Measurements from ENCODE around the gene CTSD.

The CTSD gene

DNA sequence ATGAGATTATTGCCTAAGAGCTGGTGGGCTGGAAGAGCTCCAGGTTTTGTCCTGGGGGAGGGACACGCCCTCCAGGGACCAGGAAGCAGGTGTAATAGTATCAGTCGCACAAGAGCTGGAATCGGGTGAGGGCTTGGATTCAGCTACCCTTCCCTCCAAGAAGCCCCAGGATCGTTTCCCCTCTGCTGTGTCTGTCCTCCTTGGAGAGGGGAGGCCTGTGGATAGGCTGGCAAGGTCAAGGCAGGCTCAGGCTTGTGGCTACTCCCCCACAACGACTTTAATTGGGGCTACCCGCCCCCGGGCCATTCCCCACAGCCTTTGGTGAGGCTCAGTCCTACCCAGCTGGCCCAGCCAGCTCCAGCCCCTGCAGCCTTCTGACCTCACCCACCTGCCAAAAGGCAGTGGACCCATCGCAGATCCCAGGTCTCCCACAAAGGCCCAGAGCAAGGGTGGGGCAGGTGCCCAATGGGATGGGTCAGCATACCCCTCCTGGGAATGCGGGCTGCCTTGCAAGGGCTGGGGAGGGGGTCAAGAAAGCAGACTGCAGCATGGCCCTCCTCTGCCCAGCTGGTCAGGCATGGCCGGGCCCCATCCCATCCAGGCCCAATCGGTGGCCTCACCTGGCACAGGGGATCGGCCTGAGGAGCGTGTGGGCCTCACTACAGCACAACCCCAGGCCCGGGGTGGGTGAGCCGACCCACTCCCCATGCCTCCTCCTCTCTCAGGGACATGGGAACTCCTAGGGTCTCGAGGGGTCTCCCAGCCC is 1.0 kb downstream of the CTSD start:
- in situ Hi-C loops (cut with MboI; ENCODE audit: low pct_unique_long_range_greater_than_20kb, low sequenced_read_pairs, unreplicated experiment) = no loop called here
- TF ChIP-seq, protein P1, sequence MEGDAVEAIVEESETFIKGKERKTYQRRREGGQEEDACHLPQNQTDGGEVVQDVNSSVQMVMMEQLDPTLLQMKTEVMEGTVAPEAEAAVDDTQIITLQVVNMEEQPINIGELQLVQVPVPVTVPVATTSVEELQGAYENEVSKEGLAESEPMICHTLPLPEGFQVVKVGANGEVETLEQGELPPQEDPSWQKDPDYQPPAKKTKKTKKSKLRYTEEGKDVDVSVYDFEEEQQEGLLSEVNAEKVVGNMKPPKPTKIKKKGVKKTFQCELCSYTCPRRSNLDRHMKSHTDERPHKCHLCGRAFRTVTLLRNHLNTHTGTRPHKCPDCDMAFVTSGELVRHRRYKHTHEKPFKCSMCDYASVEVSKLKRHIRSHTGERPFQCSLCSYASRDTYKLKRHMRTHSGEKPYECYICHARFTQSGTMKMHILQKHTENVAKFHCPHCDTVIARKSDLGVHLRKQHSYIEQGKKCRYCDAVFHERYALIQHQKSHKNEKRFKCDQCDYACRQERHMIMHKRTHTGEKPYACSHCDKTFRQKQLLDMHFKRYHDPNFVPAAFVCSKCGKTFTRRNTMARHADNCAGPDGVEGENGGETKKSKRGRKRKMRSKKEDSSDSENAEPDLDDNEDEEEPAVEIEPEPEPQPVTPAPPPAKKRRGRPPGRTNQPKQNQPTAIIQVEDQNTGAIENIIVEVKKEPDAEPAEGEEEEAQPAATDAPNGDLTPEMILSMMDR (IDR thresholded peaks at IDR 0.05; ENCODE audit: extremely low read depth, insufficient read depth, missing control alignments) = no peak

DNA sequence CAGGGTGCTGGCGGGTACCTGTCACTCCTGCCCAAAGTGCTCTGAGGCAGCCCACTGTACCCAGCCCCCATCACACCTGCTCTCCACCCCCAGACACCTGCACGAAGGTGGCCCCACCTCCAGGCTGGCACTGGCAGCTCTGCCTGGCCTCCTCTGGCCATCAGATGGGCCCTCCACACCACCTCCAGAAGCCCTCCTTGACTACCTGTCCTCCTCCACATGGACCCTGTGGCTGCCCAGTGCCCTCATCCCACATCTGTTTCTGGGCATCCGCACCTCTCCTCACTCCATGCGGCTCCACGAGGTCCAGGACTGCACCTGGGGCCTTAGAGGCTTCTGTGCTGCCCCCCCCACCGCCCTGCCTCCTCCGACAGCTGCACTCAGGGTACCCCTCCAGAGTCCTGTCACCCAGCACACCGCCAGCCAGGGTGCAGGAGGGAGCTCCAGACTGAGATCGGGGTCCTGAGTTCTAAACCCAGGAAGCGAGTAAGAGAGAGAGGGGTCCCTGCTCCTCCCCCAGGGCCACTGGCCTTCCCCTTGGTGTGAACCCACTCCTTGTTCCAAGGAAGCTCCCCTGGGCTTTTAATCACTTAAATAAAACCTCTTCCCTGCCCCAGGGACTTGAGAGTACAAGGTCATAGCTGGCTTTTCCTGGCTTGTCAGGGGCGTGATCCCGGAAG is 1.7 kb downstream of the CTSD start:
- no peak for DNase-seq (ENCODE audit: low spot score)
- in situ Hi-C loops (cut with MboI; ENCODE audit: low pct_unique_long_range_greater_than_20kb, low sequenced_read_pairs, unreplicated experiment) = no loop called here
- TF ChIP-seq, protein P1 (IDR thresholded peaks at IDR 0.05; ENCODE audit: extremely low read depth, insufficient read depth, missing control alignments) = no peak

More for the DNA sequence above, 1.0 kb downstream of the CTSD start:
- peak; percentile 39 for DNase-seq (ENCODE audit: low spot score)

DNA sequence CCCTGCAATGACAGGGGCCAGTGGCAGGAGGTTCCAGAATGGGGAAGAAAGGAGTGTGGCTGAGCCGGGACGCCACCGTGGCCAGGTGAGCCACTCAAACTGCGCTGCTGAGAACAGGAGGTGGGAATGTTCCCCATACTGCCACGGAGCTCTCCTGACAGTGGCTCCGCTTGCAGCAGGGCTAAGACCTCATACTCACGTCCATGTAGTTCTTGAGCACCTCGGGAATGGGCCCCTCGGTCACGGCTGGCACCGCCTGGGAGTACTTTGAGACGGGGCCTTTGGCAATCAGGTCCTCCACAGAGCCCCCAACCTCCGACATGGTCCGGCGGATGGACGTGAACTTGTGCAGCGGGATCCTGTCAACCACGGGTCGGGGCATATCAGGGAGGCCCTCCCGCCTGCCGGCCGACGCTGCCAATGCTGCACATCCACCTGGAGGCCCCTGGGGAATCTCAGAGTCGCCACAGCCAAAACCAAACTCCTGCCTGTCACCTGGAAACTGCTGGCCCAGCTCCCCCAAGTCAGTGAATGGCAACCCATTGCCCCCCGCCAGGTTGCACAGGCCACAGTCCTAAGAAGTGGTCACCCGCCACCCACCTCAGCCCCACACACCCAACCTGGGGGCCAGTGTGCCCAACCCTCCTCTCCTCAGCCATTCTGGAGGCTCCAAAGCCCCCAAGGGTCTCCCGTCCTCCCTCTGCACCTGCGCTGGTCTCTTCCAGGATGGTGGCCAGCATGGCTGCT is 2.4 kb downstream of the CTSD start:
- in situ Hi-C loops (cut with MboI; ENCODE audit: low pct_unique_long_range_greater_than_20kb, low sequenced_read_pairs, unreplicated experiment) = no loop called here
- TF ChIP-seq, protein P1 (IDR thresholded peaks at IDR 0.05; ENCODE audit: extremely low read depth, insufficient read depth, missing control alignments) = no peak

DNA sequence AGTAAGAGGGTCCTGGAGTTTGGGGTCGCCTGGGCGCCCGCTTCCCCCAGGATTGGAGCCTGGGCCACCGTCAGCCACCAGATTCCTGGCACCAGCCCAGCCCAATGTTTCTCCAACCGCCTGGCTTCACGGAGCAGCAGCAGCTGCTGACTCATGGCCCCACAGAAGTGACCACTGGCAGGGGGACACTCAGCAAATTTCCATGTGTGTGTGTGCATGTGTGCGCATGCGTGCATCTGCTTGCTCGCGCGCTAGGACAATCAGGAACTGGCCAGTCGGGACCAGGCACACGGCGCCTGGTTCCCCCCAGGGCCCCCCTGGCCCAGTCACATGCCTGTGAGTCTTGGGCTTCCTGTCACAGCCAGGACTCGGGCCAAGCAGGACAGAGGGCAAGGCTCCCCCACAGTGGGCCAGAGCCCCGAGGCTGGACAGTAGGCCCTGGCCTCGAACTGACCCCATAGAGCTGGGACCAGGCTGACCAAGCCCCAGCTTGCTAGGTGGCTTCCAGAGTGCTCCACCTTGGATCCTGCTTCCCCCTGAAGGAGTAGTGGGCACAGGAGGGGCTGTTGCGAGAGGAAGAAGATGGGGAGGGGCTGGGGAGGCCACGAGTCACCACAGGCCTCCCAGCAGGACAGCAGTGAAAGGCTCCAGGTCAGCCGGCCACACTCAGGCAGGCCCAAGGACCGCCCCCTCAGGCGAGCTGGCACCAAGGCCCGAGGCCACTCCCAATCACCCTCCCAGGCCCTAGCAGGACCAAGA is 3.2 kb downstream of the CTSD start:
- DNase-seq (ENCODE audit: low spot score) = no peak
- in situ Hi-C loops (cut with MboI; ENCODE audit: low pct_unique_long_range_greater_than_20kb, low sequenced_read_pairs, unreplicated experiment) = no loop called here
- TF ChIP-seq, protein P1 (IDR thresholded peaks at IDR 0.05; ENCODE audit: extremely low read depth, insufficient read depth, missing control alignments) = no peak

More for the DNA sequence above, 2.4 kb downstream of the CTSD start:
- no peak for DNase-seq (ENCODE audit: low spot score)

DNA sequence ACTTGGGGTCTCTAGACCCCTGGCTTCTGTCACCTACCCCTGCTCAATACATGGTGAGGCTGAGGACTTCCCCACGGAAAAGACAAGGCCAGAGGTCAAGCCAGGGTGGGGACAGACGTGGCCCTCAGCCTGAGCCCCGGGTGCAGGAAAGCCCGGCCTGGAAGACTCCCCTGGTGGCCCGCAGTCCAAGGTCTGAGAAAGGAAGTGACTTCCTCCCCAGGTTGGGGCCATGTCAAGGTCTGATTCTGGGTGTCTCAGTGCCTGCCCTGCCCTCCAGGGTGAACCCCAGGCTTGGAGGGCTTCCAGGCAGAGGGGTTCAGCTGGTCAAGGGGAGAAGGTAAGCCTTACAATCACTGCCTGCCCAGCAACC is 3.9 kb downstream of the CTSD start:
- peak; percentile 47 for DNase-seq (ENCODE audit: low spot score)
- in situ Hi-C loops (cut with MboI; ENCODE audit: low pct_unique_long_range_greater_than_20kb, low sequenced_read_pairs, unreplicated experiment) = no loop called here
- TF ChIP-seq, protein P1 (IDR thresholded peaks at IDR 0.05; ENCODE audit: extremely low read depth, insufficient read depth, missing control alignments) = no peak
